IgD-negative memory B cell (primary cell): Measurements from ENCODE around the gene MAB21L3. TPM values are rescaled to one million over a fixed set of nuclear protein-coding genes. Genes with fewer than 3 reads are reported as not detected.

Experiments used
- H3K27ac Mint-ChIP-seq, 3 donors: one replicate each; pipeline ENCODE4 v1.8.0; 2020 to 2022; ENCODE audit warnings: mild to moderate bottlenecking in 3 of 3, mixed read lengths in 3 of 3, moderate library complexity in 1 of 3
- H3K27me3 Mint-ChIP-seq: one replicate; pipeline ENCODE4 v1.8.0; 2021; ENCODE audit warnings: mixed read lengths
- H3K36me3 Mint-ChIP-seq: one replicate; pipeline ENCODE4 v1.8.0; 2020; ENCODE audit warnings: mild to moderate bottlenecking, mixed read lengths
- H3K4me1 Mint-ChIP-seq, 3 donors: one replicate each; pipeline ENCODE4 v1.8.0; 2020 to 2022; ENCODE audit warnings: mixed read lengths in 3 of 3, mild to moderate bottlenecking in 1 of 3
- H3K4me3 Mint-ChIP-seq, 4 donors: one replicate each; pipeline ENCODE4 v1.8.0; 2020 to 2022; ENCODE audit warnings: mild to moderate bottlenecking in 4 of 4, mixed read lengths in 4 of 4, moderate library complexity in 3 of 4
- H3K9me3 Mint-ChIP-seq, 3 donors: one replicate each; pipeline ENCODE4 v1.8.0; 2020 to 2021; ENCODE audit warnings: mixed read lengths in 3 of 3, mild to moderate bottlenecking in 1 of 3
- polyA plus RNA-seq: library from polyadenylated mRNA; unstranded; fragments of 300-500 nt; fragmentation: Illumina TruSeq; gene quantifications from one replicate; pipeline ENCODE4 v1.2.3, GENCODE V29; 2021

MAB21L3 gene
- polyA plus RNA-seq, 1 donor from 2014 or later: not detected

- no peaks in the 10 kb centered on the region for H3K36me3 Mint-ChIP-seq
- H3K9me3 Mint-ChIP-seq: no peaks in the 10 kb centered on the region
- no peaks in the 10 kb centered on the region for H3K4me1 Mint-ChIP-seq
- H3K4me3 Mint-ChIP-seq: no peak overlapping the region
- H3K27ac Mint-ChIP-seq: no peak overlapping the region
- H3K27me3 Mint-ChIP-seq: peaks cover 13% of the 10 kb centered on the region
Measured at GRCh38 chr1:116122955-116123757, 12.0 kb downstream of the MAB21L3 start.

GRCh38 chr1:116123837-116124533 lies 12.8 kb downstream of the MAB21L3 start:
- Mint-ChIP-seq H3K36me3 (no peaks in the 10 kb centered on the region), H3K4me3 (no peak overlapping the region), H3K27ac (no peak overlapping the region), H3K4me1 (no peaks in the 10 kb centered on the region), H3K27me3 (peaks cover 17% of the 10 kb centered on the region), H3K9me3 (no peaks in the 10 kb centered on the region)

GRCh38 chr1:116125758-116126157 lies 14.6 kb downstream of the MAB21L3 start:
- H3K4me1 Mint-ChIP-seq: no peaks in the 10 kb centered on the region
- no peaks in the 10 kb centered on the region for H3K9me3 Mint-ChIP-seq
- H3K4me3 Mint-ChIP-seq: no peak overlapping the region

GRCh38 chr1:116126281-116126680 lies 15.1 kb downstream of the MAB21L3 start:
- H3K27ac Mint-ChIP-seq: no peak overlapping the region

More at GRCh38 chr1:116125758-116126157, 14.6 kb downstream of the MAB21L3 start:
- no peaks in the 10 kb centered on the region for H3K36me3 Mint-ChIP-seq
- no peak overlapping the region for H3K27ac Mint-ChIP-seq
- peaks cover 17% of the 10 kb centered on the region for H3K27me3 Mint-ChIP-seq

DNA sequence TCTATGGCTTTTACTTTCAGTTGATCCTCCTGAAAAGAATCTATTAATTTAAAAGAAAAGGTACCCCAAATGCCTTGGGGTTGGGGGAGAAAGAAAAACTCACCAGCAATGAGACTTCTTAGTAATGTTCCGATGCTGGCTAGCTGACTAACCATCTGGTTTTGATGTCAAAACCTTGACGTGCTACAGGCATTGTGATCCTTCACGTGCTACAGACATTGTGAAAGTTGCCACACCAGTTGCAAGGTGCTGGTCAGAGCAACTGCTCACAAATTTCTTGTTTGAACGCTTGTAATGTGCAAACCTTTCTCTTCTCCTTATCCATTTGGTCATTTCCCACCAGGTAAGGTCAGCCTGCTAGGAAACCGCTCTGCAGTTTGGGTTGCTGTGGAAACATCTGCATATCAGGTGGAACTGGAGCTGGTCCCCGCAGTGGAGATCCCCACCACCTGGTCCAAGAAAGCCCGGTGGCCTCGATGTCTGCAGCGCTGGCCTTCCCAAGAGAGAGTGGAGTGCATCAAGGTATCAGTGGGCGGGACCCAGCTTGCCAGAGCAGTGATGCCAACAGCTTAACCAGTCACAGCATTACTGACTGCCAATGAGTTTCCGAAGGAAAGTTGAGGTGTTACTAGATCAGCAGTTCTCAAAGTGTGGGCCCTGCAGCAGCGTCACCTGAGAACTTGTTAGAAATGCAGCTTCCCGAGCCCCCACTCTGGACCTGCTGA lies 16.1 kb downstream of the MAB21L3 start:
- H3K4me3 Mint-ChIP-seq: no peak overlapping the region
- peaks cover 17% of the 10 kb centered on the region for H3K27me3 Mint-ChIP-seq
- H3K36me3 Mint-ChIP-seq: no peaks in the 10 kb centered on the region
- no peaks in the 10 kb centered on the region for H3K9me3 Mint-ChIP-seq
- H3K27ac Mint-ChIP-seq: no peak overlapping the region
- no peaks in the 10 kb centered on the region for H3K4me1 Mint-ChIP-seq

More at GRCh38 chr1:116126281-116126680, 15.1 kb downstream of the MAB21L3 start:
- Mint-ChIP-seq H3K27me3 (peaks cover 17% of the 10 kb centered on the region), H3K9me3 (no peaks in the 10 kb centered on the region), H3K36me3 (no peaks in the 10 kb centered on the region), H3K4me3 (no peak overlapping the region), H3K4me1 (no peaks in the 10 kb centered on the region)

GRCh38 chr1:116127848-116128540 lies 16.8 kb downstream of the MAB21L3 start:
- no peak overlapping the region for H3K4me3 Mint-ChIP-seq
- no peaks in the 10 kb centered on the region for H3K9me3 Mint-ChIP-seq
- H3K36me3 Mint-ChIP-seq: no peaks in the 10 kb centered on the region
- no peaks in the 10 kb centered on the region for H3K4me1 Mint-ChIP-seq
- no peak overlapping the region for H3K27ac Mint-ChIP-seq
- H3K27me3 Mint-ChIP-seq: peaks cover 14% of the 10 kb centered on the region

- Mint-ChIP-seq H3K4me3 (no peak overlapping the region), H3K27me3 (peaks cover 7% of the 10 kb centered on the region), H3K27ac (no peak overlapping the region), H3K36me3 (no peaks in the 10 kb centered on the region), H3K9me3 (no peaks in the 10 kb centered on the region), H3K4me1 (no peaks in the 10 kb centered on the region)
Measured at GRCh38 chr1:116128664-116129063, 17.5 kb downstream of the MAB21L3 start.

- H3K27me3 Mint-ChIP-seq: peaks cover 6% of the 10 kb centered on the region
- H3K4me3 Mint-ChIP-seq: no peak overlapping the region
- no peaks in the 10 kb centered on the region for H3K9me3 Mint-ChIP-seq
- no peak overlapping the region for H3K27ac Mint-ChIP-seq
- no peaks in the 10 kb centered on the region for H3K36me3 Mint-ChIP-seq
- peaks cover 0 to 2% (median 0%) of the 10 kb centered on the region in 3 donors for H3K4me1 Mint-ChIP-seq
Measured at GRCh38 chr1:116129537-116129936, 18.3 kb downstream of the MAB21L3 start.

GRCh38 chr1:116130356-116130755 lies 19.2 kb downstream of the MAB21L3 start:
- Mint-ChIP-seq H3K4me3 (no peak overlapping the region), H3K4me1 (peaks cover 0 to 2% (median 0%) of the 10 kb centered on the region in 3 donors), H3K36me3 (no peaks in the 10 kb centered on the region), H3K27me3 (peaks cover 6% of the 10 kb centered on the region), H3K9me3 (no peaks in the 10 kb centered on the region), H3K27ac (no peak overlapping the region)

- Mint-ChIP-seq H3K36me3 (no peaks in the 10 kb centered on the region), H3K4me1 (peaks cover 0 to 2% (median 0%) of the 10 kb centered on the region in 3 donors), H3K4me3 (no peak overlapping the region), H3K27me3 (peaks cover 6% of the 10 kb centered on the region), H3K27ac (no peak overlapping the region), H3K9me3 (no peaks in the 10 kb centered on the region)
Measured at GRCh38 chr1:116131170-116131569, 20.0 kb downstream of the MAB21L3 start.

GRCh38 chr1:116131866-116132605 lies 20.8 kb downstream of the MAB21L3 start:
- peaks cover 6% of the 10 kb centered on the region for H3K27me3 Mint-ChIP-seq
- no peak overlapping the region for H3K4me3 Mint-ChIP-seq
- no peaks in the 10 kb centered on the region for H3K36me3 Mint-ChIP-seq
- H3K27ac Mint-ChIP-seq: no peak overlapping the region
- H3K4me1 Mint-ChIP-seq: peaks cover 0 to 2% (median 0%) of the 10 kb centered on the region in 3 donors
- no peaks in the 10 kb centered on the region for H3K9me3 Mint-ChIP-seq

GRCh38 chr1:116133696-116134475 lies 22.7 kb downstream of the MAB21L3 start:
- no peaks in the 10 kb centered on the region for H3K36me3 Mint-ChIP-seq
- H3K27ac Mint-ChIP-seq: no peak overlapping the region
- no peaks in the 10 kb centered on the region for H3K9me3 Mint-ChIP-seq
- peaks cover under 1% of the 10 kb centered on the region for H3K27me3 Mint-ChIP-seq
- peaks cover 0 to 4% (median under 1%) of the 10 kb centered on the region in 3 donors for H3K4me1 Mint-ChIP-seq
- H3K4me3 Mint-ChIP-seq: no peak overlapping the region

- no peak overlapping the region for H3K27ac Mint-ChIP-seq
- no peaks in the 10 kb centered on the region for H3K9me3 Mint-ChIP-seq
- H3K27me3 Mint-ChIP-seq: no peaks in the 10 kb centered on the region
Measured at GRCh38 chr1:116134476-116134773, 23.2 kb downstream of the MAB21L3 start.

More at GRCh38 chr1:116134476-116134773, 23.2 kb downstream of the MAB21L3 start:
- peaks cover 0 to 8% (median 4%) of the 10 kb centered on the region in 3 donors for H3K4me1 Mint-ChIP-seq
- H3K4me3 Mint-ChIP-seq: no peak overlapping the region
- no peaks in the 10 kb centered on the region for H3K36me3 Mint-ChIP-seq
